Activated CD8-positive, alpha-beta T cell treated with anti-CD3 and anti-CD28 coated beads for 36 hours (primary cell): ENCODE data around the gene PRKN. TPM values are rescaled to one million over a fixed set of nuclear protein-coding genes. Genes with fewer than 3 reads are reported as not detected.

Experiments used
- ATAC-seq: fragments of 200-7000 bp; cut with Tn5 transposase; one replicate; pipeline ENCODE4 v1.10.0; 2021; ENCODE audit warnings: mild to moderate bottlenecking, moderate library complexity
- CTCF ChIA-PET: fragments of 350-600 bp; sonication (Branson Sonifier 250); formaldehyde crosslinking; loops from one replicate; lab custom pipeline; 2021; ENCODE audit warnings: antibody characterized with exemption; lab: Charles Lee
- POLR2A ChIA-PET: fragments of 350-600 bp; sonication (Branson Sonifier 250); formaldehyde crosslinking; loops from one replicate; lab custom pipeline; 2021; ENCODE audit warnings: antibody characterized with exemption; lab: Charles Lee
- DNase-seq: peaks from one replicate; pipeline ENCODE4 v3.0.0-alpha.2; 2020
- H3K27ac Mint-ChIP-seq: one replicate; pipeline ENCODE4 v1.8.0; 2021; ENCODE audit warnings: mild to moderate bottlenecking, mixed read lengths
- H3K27me3 Mint-ChIP-seq: one replicate; pipeline ENCODE4 v1.8.0; 2021; ENCODE audit warnings: mixed read lengths
- H3K36me3 Mint-ChIP-seq: one replicate; pipeline ENCODE4 v1.8.0; 2021; ENCODE audit warnings: low read depth, mixed read lengths
- H3K4me1 Mint-ChIP-seq: one replicate; pipeline ENCODE4 v1.8.0; 2021; ENCODE audit warnings: low read depth, mixed read lengths
- H3K4me3 Mint-ChIP-seq: one replicate; pipeline ENCODE4 v1.8.0; 2021; ENCODE audit warnings: mild to moderate bottlenecking, moderate library complexity, mixed read lengths
- H3K9me3 Mint-ChIP-seq: one replicate; pipeline ENCODE4 v1.8.0; 2021; ENCODE audit warnings: mixed read lengths
- intact Hi-C: fragments of 100-400 bp; cut with micrococcal nuclease; formaldehyde crosslinking; loops from one replicate; pipeline ENCODE4 v1.10.0; 2022
- total RNA-seq, 2 experiments: library from RNA; stranded (reverse); gene quantifications; one replicate each; pipeline ENCODE4 v1.2.3, GENCODE V29; 2021
- TF ChIP-seq, protein P1 (sequence below): fragments of 200-600 bp; IDR thresholded peaks from one replicate; pipeline ENCODE4 v1.8.0; 2022; ENCODE audit warnings: antibody characterized with exemption, mild to moderate bottlenecking

PRKN gene
- total RNA-seq, 2 experiments from 2014 or later = 1.2 to 1.4 TPM

GRCh38 chr6:161401587-161402309 lies 1325.8 kb downstream of the PRKN start:
- H3K4me1 Mint-ChIP-seq = no peaks in the 10 kb centered on the region
- H3K27me3 Mint-ChIP-seq = no peaks in the 10 kb centered on the region
- H3K36me3 Mint-ChIP-seq = no peaks in the 10 kb centered on the region
- no peak overlapping the region for H3K27ac Mint-ChIP-seq
- intact Hi-C loops = no loop called here
- ATAC-seq = no peak
- POLR2A ChIA-PET = interaction anchor here (0.6 kb wide), 1 partner anchor 1834 kb away, joined by 4 read pairs; no protein-coding TSS in a partner anchor
- H3K4me3 Mint-ChIP-seq = no peak overlapping the region
- TF ChIP-seq, protein P1, sequence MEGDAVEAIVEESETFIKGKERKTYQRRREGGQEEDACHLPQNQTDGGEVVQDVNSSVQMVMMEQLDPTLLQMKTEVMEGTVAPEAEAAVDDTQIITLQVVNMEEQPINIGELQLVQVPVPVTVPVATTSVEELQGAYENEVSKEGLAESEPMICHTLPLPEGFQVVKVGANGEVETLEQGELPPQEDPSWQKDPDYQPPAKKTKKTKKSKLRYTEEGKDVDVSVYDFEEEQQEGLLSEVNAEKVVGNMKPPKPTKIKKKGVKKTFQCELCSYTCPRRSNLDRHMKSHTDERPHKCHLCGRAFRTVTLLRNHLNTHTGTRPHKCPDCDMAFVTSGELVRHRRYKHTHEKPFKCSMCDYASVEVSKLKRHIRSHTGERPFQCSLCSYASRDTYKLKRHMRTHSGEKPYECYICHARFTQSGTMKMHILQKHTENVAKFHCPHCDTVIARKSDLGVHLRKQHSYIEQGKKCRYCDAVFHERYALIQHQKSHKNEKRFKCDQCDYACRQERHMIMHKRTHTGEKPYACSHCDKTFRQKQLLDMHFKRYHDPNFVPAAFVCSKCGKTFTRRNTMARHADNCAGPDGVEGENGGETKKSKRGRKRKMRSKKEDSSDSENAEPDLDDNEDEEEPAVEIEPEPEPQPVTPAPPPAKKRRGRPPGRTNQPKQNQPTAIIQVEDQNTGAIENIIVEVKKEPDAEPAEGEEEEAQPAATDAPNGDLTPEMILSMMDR = no peak
- H3K9me3 Mint-ChIP-seq = peaks cover 1% of the 10 kb centered on the region
- CTCF ChIA-PET = interaction anchor here (2.0 kb wide), 1 partner anchor 17 kb away, joined by 10 read pairs; no protein-coding TSS in a partner anchor
- DNase-seq = no peak

- Mint-ChIP-seq H3K27me3 (no peaks in the 10 kb centered on the region), H3K36me3 (no peaks in the 10 kb centered on the region), H3K4me1 (no peaks in the 10 kb centered on the region), H3K27ac (no peak overlapping the region), H3K4me3 (no peak overlapping the region), H3K9me3 (peaks cover 1% of the 10 kb centered on the region)
- intact Hi-C loops = no loop called here
- ChIA-PET CTCF (interaction anchor here (1.4 to 2.0 kb wide), 2 partner anchors 18 kb away, joined by 6 to 10 read pairs; no protein-coding TSS in a partner anchor), POLR2A (no interaction called here)
- TF ChIP-seq, protein P1 = no peak
- ATAC-seq (no peak), DNase-seq (no peak)
These were observed 1326.9 kb downstream of the PRKN start for GRCh38 chr6:161400671-161401070.

- ChIA-PET POLR2A (no interaction called here), CTCF (interaction anchor here (6.6 kb wide), 1 partner anchor 21 kb away, joined by 52 read pairs; no protein-coding TSS in a partner anchor)
- no peaks in the 10 kb centered on the region for H3K27me3 Mint-ChIP-seq
- ATAC-seq (no peak), DNase-seq (no peak)
- H3K36me3 Mint-ChIP-seq = no peaks in the 10 kb centered on the region
- H3K9me3 Mint-ChIP-seq = no peaks in the 10 kb centered on the region
- TF ChIP-seq, protein P1 = no peak
- H3K4me3 Mint-ChIP-seq = no peak overlapping the region
- peaks cover 2% of the 10 kb centered on the region for H3K4me1 Mint-ChIP-seq
- H3K27ac Mint-ChIP-seq = no peak overlapping the region
- intact Hi-C loops = loop anchor here (10.0 kb wide), 1 partner anchor 298 kb away; no protein-coding TSS in a partner anchor
These were observed 1331.0 kb downstream of the PRKN start for GRCh38 chr6:161396539-161396938.

GRCh38 chr6:161395716-161396231 lies 1331.8 kb downstream of the PRKN start:
- ChIA-PET CTCF (interaction anchor here (1.0 to 6.6 kb wide), 2 partner anchors 22 to 25 kb away, joined by 4 to 52 read pairs; no protein-coding TSS in a partner anchor), POLR2A (no interaction called here)
- Mint-ChIP-seq H3K4me1 (peaks cover 2% of the 10 kb centered on the region), H3K9me3 (no peaks in the 10 kb centered on the region), H3K4me3 (no peak overlapping the region), H3K27ac (no peak overlapping the region), H3K36me3 (no peaks in the 10 kb centered on the region), H3K27me3 (no peaks in the 10 kb centered on the region)
- ATAC-seq (no peak), DNase-seq (no peak)
- TF ChIP-seq, protein P1 = no peak
- intact Hi-C loops = loop anchor here (10.0 kb wide), 1 partner anchor 299 kb away; no protein-coding TSS in a partner anchor

- H3K4me3 Mint-ChIP-seq = no peak overlapping the region
- POLR2A ChIA-PET = interaction anchor here (0.6 to 1.1 kb wide), 2 partner anchors 24 to 240 kb away, joined by 3 to 4 read pairs; no protein-coding TSS in a partner anchor
- no peaks in the 10 kb centered on the region for H3K9me3 Mint-ChIP-seq
- intact Hi-C loops = loop anchor here (10.0 kb wide), 1 partner anchor 300 kb away; no protein-coding TSS in a partner anchor
- H3K36me3 Mint-ChIP-seq = no peaks in the 10 kb centered on the region
- peaks cover 2% of the 10 kb centered on the region for H3K4me1 Mint-ChIP-seq
- no peaks in the 10 kb centered on the region for H3K27me3 Mint-ChIP-seq
- TF ChIP-seq, protein P1 = no peak
- ATAC-seq (peak; percentile 60), DNase-seq (peak; percentile 32)
- no peak overlapping the region for H3K27ac Mint-ChIP-seq
- CTCF ChIA-PET = interaction anchor here (0.7 to 6.6 kb wide), 8 partner anchors 11 to 301 kb away, joined by 3 to 52 read pairs (median 4); no protein-coding TSS in a partner anchor
These were observed 1333.1 kb downstream of the PRKN start for GRCh38 chr6:161394437-161394836.
